Liver (tissue), 9 donors: ENCODE results near the gene PNMT. TPM values are rescaled to one million over a fixed set of nuclear protein-coding genes. Genes with fewer than 3 reads are reported as not detected.

Source experiments
- DNase-seq: peaks from one replicate; pipeline ENCODE4 v3.0.0-alpha.2; 2017; ENCODE audit warnings: low spot score
- H3K27ac ChIP-seq, 2 donors: one replicate each; pipeline ENCODE4 v1.7.0; 2013; ENCODE audit warnings: inconsistent platforms in 2 of 2, low read length in 2 of 2, control low read depth in 1 of 2, low read depth in 1 of 2, mild to moderate bottlenecking in 1 of 2
- H3K27me3 ChIP-seq, 4 donors: one replicate each; pipeline versions ENCODE4 v1.6.1 to v1.7.0; 2013; ENCODE audit warnings: low read length in 3 of 4, inconsistent platforms in 1 of 4, mild to moderate bottlenecking in 1 of 4, moderate library complexity in 1 of 4; ENCODE audit not compliant: control insufficient read depth in 4 of 4, insufficient read depth in 4 of 4
- H3K36me3 ChIP-seq, 4 donors: one replicate each; pipeline versions ENCODE4 v1.6.1 to v1.7.0; 2013; ENCODE audit warnings: low read length in 3 of 4, mild to moderate bottlenecking in 3 of 4, low read depth in 1 of 4, moderate library complexity in 1 of 4; ENCODE audit not compliant: control insufficient read depth in 4 of 4, insufficient read depth in 3 of 4
- H3K4me1 ChIP-seq, 4 donors: one replicate each; pipeline versions ENCODE4 v1.6.1 to v1.7.0; 2013; ENCODE audit warnings: low read length in 3 of 4, mild to moderate bottlenecking in 3 of 4, moderate library complexity in 1 of 4; ENCODE audit not compliant: control insufficient read depth in 4 of 4, insufficient read depth in 4 of 4
- H3K4me3 ChIP-seq, 3 donors: one replicate each; pipeline versions ENCODE4 v1.6.1 to v1.7.0; 2013; ENCODE audit warnings: low read length in 3 of 3, control low read depth in 1 of 3, low read depth in 1 of 3, mild to moderate bottlenecking in 1 of 3
- H3K9ac ChIP-seq, 2 donors: one replicate each; pipeline ENCODE4 v1.7.0; 2013; ENCODE audit warnings: low read length in 2 of 2, mild to moderate bottlenecking in 2 of 2, moderate library complexity in 2 of 2, control low read depth in 1 of 2, low read depth in 1 of 2
- H3K9me3 ChIP-seq, 4 donors: one replicate each; pipeline versions ENCODE4 v1.6.1 to v1.7.0; 2013; ENCODE audit warnings: low read length in 3 of 4; ENCODE audit not compliant: control insufficient read depth in 4 of 4
- EGR1 ChIP-seq, 2 donors: IDR thresholded peaks; 2 replicates each; pipeline ENCODE4 v1.6.1; 2016 to 2018; ENCODE audit warnings: antibody characterized with exemption in 2 of 2, low read depth in 2 of 2
- FOXA1 ChIP-seq: IDR thresholded peaks from 2 replicates; pipeline ENCODE4 v1.6.1; 2016; ENCODE audit warnings: antibody characterized with exemption
- FOXA2 ChIP-seq: IDR thresholded peaks from 2 replicates; pipeline ENCODE4 v1.6.1; 2016; ENCODE audit warnings: antibody characterized with exemption
- GABPA ChIP-seq, 2 donors: IDR thresholded peaks in 1 of 2; conservative IDR thresholded peaks in 1 of 2; 2 replicates each; pipeline ENCODE4 v1.6.1; 2016; ENCODE audit warnings: antibody characterized with exemption in 2 of 2, mild to moderate bottlenecking in 1 of 2, moderate library complexity in 1 of 2
- HNF4A ChIP-seq, 2 donors: conservative IDR thresholded peaks; 2 replicates each; pipeline ENCODE4 v1.6.1; 2016; ENCODE audit warnings: antibody characterized with exemption in 2 of 2, mild to moderate bottlenecking in 2 of 2
- HNF4G ChIP-seq: IDR thresholded peaks from 2 replicates; pipeline ENCODE4 v1.6.1; 2016; ENCODE audit warnings: antibody characterized with exemption
- JUND ChIP-seq, 2 donors: IDR thresholded peaks; 2 replicates each; pipeline ENCODE4 v1.6.1; 2016; ENCODE audit warnings: antibody characterized with exemption in 2 of 2
- NR2F2 ChIP-seq: IDR thresholded peaks from 2 replicates; pipeline ENCODE4 v1.6.1; 2016; ENCODE audit warnings: antibody characterized with exemption
- RAD21 ChIP-seq, 2 donors: IDR thresholded peaks; 2 replicates each; pipeline ENCODE4 v1.6.1; 2016; ENCODE audit warnings: antibody characterized with exemption in 2 of 2, mild to moderate bottlenecking in 2 of 2
- RXRA ChIP-seq, 2 donors: IDR thresholded peaks; 2 replicates each; pipeline ENCODE4 v1.6.1; 2017 to 2018; ENCODE audit warnings: antibody characterized with exemption in 2 of 2, mild to moderate bottlenecking in 1 of 2
- SP1 ChIP-seq: IDR thresholded peaks from 2 replicates; pipeline ENCODE4 v1.6.1; 2018; ENCODE audit warnings: antibody characterized with exemption, mild to moderate bottlenecking
- TAF1 ChIP-seq: conservative IDR thresholded peaks from 2 replicates; pipeline ENCODE4 v1.6.1; 2016; ENCODE audit warnings: antibody characterized with exemption, mild to moderate bottlenecking
- YY1 ChIP-seq: IDR thresholded peaks from 2 replicates; pipeline ENCODE4 v1.6.1; 2016; ENCODE audit warnings: antibody characterized with exemption, mild to moderate bottlenecking
- WGBS: extraction: QIAGEN DNeasy Blood & Tissue Kit; methylation state at CpG from one replicate; pipeline ENCODE4 v1.1.7; 2013; 5-methylcytosine and 5-hydroxymethylcytosine counted together
- polyA plus RNA-seq, 2 donors: library from polyadenylated mRNA; stranded (reverse) in 1 of 2; unstranded in 1 of 2; fragments of 200-250 nt in 1 of 2; fragments of >200 nt in 1 of 2; fragmentation: Nextera tagmentation in 1 of 2; extraction: Ambion mirVana in 1 of 2; gene quantifications; one replicate each; pipeline versions ENCODE4 v1.2.1 to v1.2.3, GENCODE V29; 2013 to 2015
- total RNA-seq, 2 donors: library from RNA; depleted of rRNA; stranded (reverse); fragments of >200 nt; gene quantifications; one replicate each; pipeline ENCODE4 v1.2.3, GENCODE V29; 2014
- TF ChIP-seq, protein P1 (sequence below): IDR thresholded peaks from 2 replicates; pipeline ENCODE4 v1.6.1; 2016; ENCODE audit warnings: antibody characterized with exemption
- TF ChIP-seq, protein P2 (sequence below): IDR thresholded peaks from 2 replicates; pipeline ENCODE4 v1.6.1; 2016; ENCODE audit warnings: antibody characterized with exemption
- TF ChIP-seq, protein P3 (sequence below): IDR thresholded peaks from 2 replicates; pipeline ENCODE4 v1.6.1; 2016; ENCODE audit warnings: antibody characterized with exemption
- TF ChIP-seq, protein P4 (sequence below): fragments of 150-350 bp; IDR thresholded peaks from 2 replicates; pipeline ENCODE4 v1.5.1; 2017; ENCODE audit warnings: improper control_type of control experiment, low read depth, low read length; ENCODE audit not compliant: missing input control
- TF ChIP-seq, protein P5 (sequence below): IDR thresholded peaks from 2 replicates; pipeline ENCODE4 v1.6.1; 2016; ENCODE audit warnings: antibody characterized with exemption, mild to moderate bottlenecking
- donor health status: healthy.
- donor health status: healthy.
- donor health status: healthy.
- donor health status: healthy.
- donor health status: healthy.

PNMT gene
- total and polyA plus RNA-seq, 4 donors = 0.20 to 8.6 (median 0.26) TPM; not detected in 1

DNA sequence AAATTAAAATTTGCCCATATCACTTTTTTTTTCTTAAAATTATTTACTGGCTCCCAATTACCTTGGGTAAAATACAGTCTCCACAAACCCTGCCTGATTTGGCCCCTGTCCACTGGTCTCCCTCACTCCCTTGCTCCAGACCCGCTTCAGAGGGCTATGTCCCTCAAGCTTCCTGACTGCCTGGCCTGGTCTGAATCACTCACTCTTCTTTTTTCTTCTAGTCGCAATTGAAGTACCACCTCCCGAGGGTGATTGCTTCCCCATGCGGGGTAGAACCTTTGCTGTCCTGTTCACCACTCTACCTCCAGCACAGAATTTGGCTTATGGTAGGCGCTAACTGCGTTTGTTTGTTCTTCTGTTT is 20.2 kb downstream of the PNMT start:
- Histone ChIP-seq H3K36me3 (peaks cover 0 to 10% (median 3%) of the 10 kb centered on the region in 4 donors), H3K9me3 (no peaks in the 10 kb centered on the region), H3K4me1 (peaks cover 3 to 27% (median 22%) of the 10 kb centered on the region in 4 donors), H3K4me3 (peak overlapping the region; percentile 77 to 99 (median 81)), H3K9ac (peak overlapping the region; percentile 64 to 93), H3K27ac (peak overlapping the region; percentile 98), H3K27me3 (no peaks in the 10 kb centered on the region)
- TF ChIP-seq, protein P1, sequence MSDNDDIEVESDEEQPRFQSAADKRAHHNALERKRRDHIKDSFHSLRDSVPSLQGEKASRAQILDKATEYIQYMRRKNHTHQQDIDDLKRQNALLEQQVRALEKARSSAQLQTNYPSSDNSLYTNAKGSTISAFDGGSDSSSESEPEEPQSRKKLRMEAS = no peak
- TF ChIP-seq RXRA (IDR thresholded peaks at IDR 0.05) (no peak), SP1 (no peak), RAD21 (IDR thresholded peaks at IDR 0.05) (no peak), YY1 (no peak), JUND (IDR thresholded peaks at IDR 0.05) (no peak), FOXA2 (no peak), NR2F2 (no peak), GABPA (IDR thresholded peaks at IDR 0.05 in 1 of 2, conservative IDR thresholded peaks at IDR 0.05 in 1 of 2) (no peak), FOXA1 (no peak), EGR1 (IDR thresholded peaks at IDR 0.05; ENCODE audit: low read depth in 2 of 2) (no peak), TAF1 (no peak), HNF4G (no peak), HNF4A (conservative IDR thresholded peaks at IDR 0.05) (no peak)
- TF ChIP-seq, protein P2, sequence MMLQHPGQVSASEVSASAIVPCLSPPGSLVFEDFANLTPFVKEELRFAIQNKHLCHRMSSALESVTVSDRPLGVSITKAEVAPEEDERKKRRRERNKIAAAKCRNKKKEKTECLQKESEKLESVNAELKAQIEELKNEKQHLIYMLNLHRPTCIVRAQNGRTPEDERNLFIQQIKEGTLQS = no peak
- TF ChIP-seq, protein P3, sequence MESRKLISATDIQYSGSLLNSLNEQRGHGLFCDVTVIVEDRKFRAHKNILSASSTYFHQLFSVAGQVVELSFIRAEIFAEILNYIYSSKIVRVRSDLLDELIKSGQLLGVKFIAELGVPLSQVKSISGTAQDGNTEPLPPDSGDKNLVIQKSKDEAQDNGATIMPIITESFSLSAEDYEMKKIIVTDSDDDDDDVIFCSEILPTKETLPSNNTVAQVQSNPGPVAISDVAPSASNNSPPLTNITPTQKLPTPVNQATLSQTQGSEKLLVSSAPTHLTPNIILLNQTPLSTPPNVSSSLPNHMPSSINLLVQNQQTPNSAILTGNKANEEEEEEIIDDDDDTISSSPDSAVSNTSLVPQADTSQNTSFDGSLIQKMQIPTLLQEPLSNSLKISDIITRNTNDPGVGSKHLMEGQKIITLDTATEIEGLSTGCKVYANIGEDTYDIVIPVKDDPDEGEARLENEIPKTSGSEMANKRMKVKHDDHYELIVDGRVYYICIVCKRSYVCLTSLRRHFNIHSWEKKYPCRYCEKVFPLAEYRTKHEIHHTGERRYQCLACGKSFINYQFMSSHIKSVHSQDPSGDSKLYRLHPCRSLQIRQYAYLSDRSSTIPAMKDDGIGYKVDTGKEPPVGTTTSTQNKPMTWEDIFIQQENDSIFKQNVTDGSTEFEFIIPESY = no peak
- TF ChIP-seq, protein P4, sequence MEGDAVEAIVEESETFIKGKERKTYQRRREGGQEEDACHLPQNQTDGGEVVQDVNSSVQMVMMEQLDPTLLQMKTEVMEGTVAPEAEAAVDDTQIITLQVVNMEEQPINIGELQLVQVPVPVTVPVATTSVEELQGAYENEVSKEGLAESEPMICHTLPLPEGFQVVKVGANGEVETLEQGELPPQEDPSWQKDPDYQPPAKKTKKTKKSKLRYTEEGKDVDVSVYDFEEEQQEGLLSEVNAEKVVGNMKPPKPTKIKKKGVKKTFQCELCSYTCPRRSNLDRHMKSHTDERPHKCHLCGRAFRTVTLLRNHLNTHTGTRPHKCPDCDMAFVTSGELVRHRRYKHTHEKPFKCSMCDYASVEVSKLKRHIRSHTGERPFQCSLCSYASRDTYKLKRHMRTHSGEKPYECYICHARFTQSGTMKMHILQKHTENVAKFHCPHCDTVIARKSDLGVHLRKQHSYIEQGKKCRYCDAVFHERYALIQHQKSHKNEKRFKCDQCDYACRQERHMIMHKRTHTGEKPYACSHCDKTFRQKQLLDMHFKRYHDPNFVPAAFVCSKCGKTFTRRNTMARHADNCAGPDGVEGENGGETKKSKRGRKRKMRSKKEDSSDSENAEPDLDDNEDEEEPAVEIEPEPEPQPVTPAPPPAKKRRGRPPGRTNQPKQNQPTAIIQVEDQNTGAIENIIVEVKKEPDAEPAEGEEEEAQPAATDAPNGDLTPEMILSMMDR = no peak
- TF ChIP-seq, protein P5, sequence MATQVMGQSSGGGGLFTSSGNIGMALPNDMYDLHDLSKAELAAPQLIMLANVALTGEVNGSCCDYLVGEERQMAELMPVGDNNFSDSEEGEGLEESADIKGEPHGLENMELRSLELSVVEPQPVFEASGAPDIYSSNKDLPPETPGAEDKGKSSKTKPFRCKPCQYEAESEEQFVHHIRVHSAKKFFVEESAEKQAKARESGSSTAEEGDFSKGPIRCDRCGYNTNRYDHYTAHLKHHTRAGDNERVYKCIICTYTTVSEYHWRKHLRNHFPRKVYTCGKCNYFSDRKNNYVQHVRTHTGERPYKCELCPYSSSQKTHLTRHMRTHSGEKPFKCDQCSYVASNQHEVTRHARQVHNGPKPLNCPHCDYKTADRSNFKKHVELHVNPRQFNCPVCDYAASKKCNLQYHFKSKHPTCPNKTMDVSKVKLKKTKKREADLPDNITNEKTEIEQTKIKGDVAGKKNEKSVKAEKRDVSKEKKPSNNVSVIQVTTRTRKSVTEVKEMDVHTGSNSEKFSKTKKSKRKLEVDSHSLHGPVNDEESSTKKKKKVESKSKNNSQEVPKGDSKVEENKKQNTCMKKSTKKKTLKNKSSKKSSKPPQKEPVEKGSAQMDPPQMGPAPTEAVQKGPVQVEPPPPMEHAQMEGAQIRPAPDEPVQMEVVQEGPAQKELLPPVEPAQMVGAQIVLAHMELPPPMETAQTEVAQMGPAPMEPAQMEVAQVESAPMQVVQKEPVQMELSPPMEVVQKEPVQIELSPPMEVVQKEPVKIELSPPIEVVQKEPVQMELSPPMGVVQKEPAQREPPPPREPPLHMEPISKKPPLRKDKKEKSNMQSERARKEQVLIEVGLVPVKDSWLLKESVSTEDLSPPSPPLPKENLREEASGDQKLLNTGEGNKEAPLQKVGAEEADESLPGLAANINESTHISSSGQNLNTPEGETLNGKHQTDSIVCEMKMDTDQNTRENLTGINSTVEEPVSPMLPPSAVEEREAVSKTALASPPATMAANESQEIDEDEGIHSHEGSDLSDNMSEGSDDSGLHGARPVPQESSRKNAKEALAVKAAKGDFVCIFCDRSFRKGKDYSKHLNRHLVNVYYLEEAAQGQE = no peak
- 13% methylated on average over 6 of the region's 6 CpGs for WGBS
- DNase-seq = no peak
